Measurements from ENCODE around the gene KIF6.

KIF6 gene

DNA sequence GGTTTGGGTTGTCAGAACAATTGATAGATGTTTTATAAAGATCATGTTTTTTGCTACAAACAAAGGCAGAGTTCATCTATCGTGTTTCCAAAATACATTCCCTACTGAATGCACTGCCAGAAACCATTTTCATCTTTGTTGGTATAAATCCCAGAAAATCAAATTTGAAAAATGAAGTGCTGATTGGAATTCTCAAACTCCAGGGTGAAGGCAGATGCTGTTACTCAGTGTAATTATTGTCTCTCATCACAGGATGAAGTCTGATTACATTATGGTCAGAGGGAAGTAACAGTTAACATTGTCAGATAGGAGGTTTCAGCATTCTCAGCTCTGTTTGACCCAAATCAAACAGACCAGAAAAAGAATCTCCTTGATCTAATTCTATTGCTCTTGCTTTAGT lies 204.3 kb downstream of the KIF6 start:
- H3K27ac ChIP-seq (ENCODE audit: low read depth, low read length) = no peak overlapping the region
- no peaks in the 10 kb centered on the region for H4K20me1 ChIP-seq (ENCODE audit: low read depth, low read length)
- no peaks in the 10 kb centered on the region for H3K27me3 ChIP-seq (ENCODE audit: low read length)
- H3K4me3 ChIP-seq (ENCODE audit: insufficient read depth, low read length, poor library complexity, severe bottlenecking) = no peak overlapping the region
- no peaks in the 10 kb centered on the region for H3K36me3 ChIP-seq (ENCODE audit: low read length)
- H3K9me3 ChIP-seq (ENCODE audit: insufficient read depth, low read length) = no peaks in the 10 kb centered on the region
- H2AFZ ChIP-seq (ENCODE audit: low read depth, low read length, severe bottlenecking) = no peak overlapping the region
- no peak overlapping the region for H3K9ac ChIP-seq (ENCODE audit: low read length)
- H3K9me2 ChIP-seq (replicated peaks; ENCODE audit: insufficient read depth, low read length) = no peaks in the 10 kb centered on the region
- H3F3A ChIP-seq (ENCODE audit: insufficient read depth) = no peaks in the 10 kb centered on the region
- no peak for TF ChIP-seq CTCF (IDR thresholded peaks at IDR 0.05; ENCODE audit: insufficient read depth, low read length, poor library complexity, severe bottlenecking)
- no peak for TF ChIP-seq EZH2phosphoT487 (conservative IDR thresholded peaks at IDR 0.05; ENCODE audit: low read length)
- H3K79me2 ChIP-seq (ENCODE audit: insufficient read depth, low read length) = no peaks in the 10 kb centered on the region
- no peak overlapping the region for H3K4me2 ChIP-seq (ENCODE audit: low read depth, low read length, poor library complexity, severe bottlenecking)

DNA sequence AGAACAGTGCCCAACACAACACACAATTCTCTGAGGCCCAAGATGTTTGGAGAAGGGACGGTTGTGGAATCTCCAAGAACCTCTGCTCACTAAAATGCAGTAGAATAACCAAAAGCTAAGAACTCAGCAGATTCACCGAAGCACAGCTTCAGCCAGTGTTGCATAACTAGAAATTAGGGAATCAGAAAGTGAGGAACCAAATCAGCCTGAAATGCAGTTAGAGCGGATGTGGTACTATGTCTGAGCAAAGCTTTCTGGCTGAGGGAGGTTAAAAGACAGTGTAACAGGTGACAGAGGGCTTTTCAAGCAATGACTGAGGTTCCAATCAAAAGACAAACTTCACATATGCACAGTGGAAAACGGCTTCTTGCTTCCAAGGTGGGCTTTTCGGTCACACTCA lies 204.8 kb downstream of the KIF6 start:
- no peaks in the 10 kb centered on the region for H3K79me2 ChIP-seq (ENCODE audit: insufficient read depth, low read length)
- no peak overlapping the region for H3K4me3 ChIP-seq (ENCODE audit: insufficient read depth, low read length, poor library complexity, severe bottlenecking)
- H3K4me2 ChIP-seq (ENCODE audit: low read depth, low read length, poor library complexity, severe bottlenecking) = no peak overlapping the region
- no peaks in the 10 kb centered on the region for H4K20me1 ChIP-seq (ENCODE audit: low read depth, low read length)
- no peak overlapping the region for H3K27ac ChIP-seq (ENCODE audit: low read depth, low read length)
- H3K9ac ChIP-seq (ENCODE audit: low read length) = no peak overlapping the region
- TF ChIP-seq CTCF (IDR thresholded peaks at IDR 0.05; ENCODE audit: insufficient read depth, low read length, poor library complexity, severe bottlenecking) (no peak), EZH2phosphoT487 (conservative IDR thresholded peaks at IDR 0.05; ENCODE audit: low read length) (no peak)
- no peaks in the 10 kb centered on the region for H3K9me2 ChIP-seq (replicated peaks; ENCODE audit: insufficient read depth, low read length)
- no peaks in the 10 kb centered on the region for H3K27me3 ChIP-seq (ENCODE audit: low read length)
- no peak overlapping the region for H2AFZ ChIP-seq (ENCODE audit: low read depth, low read length, severe bottlenecking)
- no peaks in the 10 kb centered on the region for H3K36me3 ChIP-seq (ENCODE audit: low read length)
- H3F3A ChIP-seq (ENCODE audit: insufficient read depth) = no peaks in the 10 kb centered on the region
- H3K9me3 ChIP-seq (ENCODE audit: insufficient read depth, low read length) = no peaks in the 10 kb centered on the region

DNA sequence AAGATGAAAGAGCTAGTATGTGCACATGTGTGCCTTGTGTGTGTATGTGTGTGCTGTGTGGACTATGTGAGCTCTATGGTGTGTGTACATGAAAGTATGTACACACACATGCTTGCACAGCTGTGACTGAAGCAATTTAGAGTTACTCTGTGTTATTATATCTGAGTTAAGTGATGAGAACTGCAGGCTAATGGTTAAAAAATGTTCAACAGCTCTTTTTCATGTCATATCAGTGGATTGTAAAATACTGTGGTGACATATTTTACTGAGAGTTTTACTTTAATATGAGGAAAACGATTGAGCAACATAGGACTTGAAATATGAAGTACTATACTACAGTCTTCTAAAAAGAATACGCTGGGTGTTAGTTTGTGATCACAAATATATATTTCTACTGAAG lies 207.0 kb downstream of the KIF6 start:
- H3K9ac ChIP-seq (ENCODE audit: low read length) = no peak overlapping the region
- no peak overlapping the region for H2AFZ ChIP-seq (ENCODE audit: low read depth, low read length, severe bottlenecking)
- no peaks in the 10 kb centered on the region for H3K9me3 ChIP-seq (ENCODE audit: insufficient read depth, low read length)
- H3K27ac ChIP-seq (ENCODE audit: low read depth, low read length) = no peak overlapping the region
- no peaks in the 10 kb centered on the region for H3K79me2 ChIP-seq (ENCODE audit: insufficient read depth, low read length)
- TF ChIP-seq CTCF (IDR thresholded peaks at IDR 0.05; ENCODE audit: insufficient read depth, low read length, poor library complexity, severe bottlenecking) (no peak), EZH2phosphoT487 (conservative IDR thresholded peaks at IDR 0.05; ENCODE audit: low read length) (no peak)
- H3K4me3 ChIP-seq (ENCODE audit: insufficient read depth, low read length, poor library complexity, severe bottlenecking) = no peak overlapping the region
- H4K20me1 ChIP-seq (ENCODE audit: low read depth, low read length) = no peaks in the 10 kb centered on the region
- no peaks in the 10 kb centered on the region for H3F3A ChIP-seq (ENCODE audit: insufficient read depth)
- H3K36me3 ChIP-seq (ENCODE audit: low read length) = no peaks in the 10 kb centered on the region
- H3K27me3 ChIP-seq (ENCODE audit: low read length) = 0 out of 2 replicates have a peak, but pooled peaks cover 4% of the 10 kb centered on the region
- no peak overlapping the region for H3K4me2 ChIP-seq (ENCODE audit: low read depth, low read length, poor library complexity, severe bottlenecking)
- H3K9me2 ChIP-seq (replicated peaks; ENCODE audit: insufficient read depth, low read length) = no peaks in the 10 kb centered on the region
